Rectal smooth muscle tissue (tissue), 1 donor: ENCODE measurements around the gene SALL2.

Source experiments
- H3K27ac ChIP-seq: one replicate; pipeline ENCODE4 v1.7.0; 2013; ENCODE audit warnings: low read depth, low read length, inconsistent platforms
- H3K27me3 ChIP-seq: one replicate; pipeline ENCODE4 v1.7.0; 2013; ENCODE audit warnings: low read length; ENCODE audit not compliant: control insufficient read depth, insufficient read depth
- H3K36me3 ChIP-seq: one replicate; pipeline ENCODE4 v1.7.0; 2013; ENCODE audit warnings: low read length; ENCODE audit not compliant: control insufficient read depth, insufficient read depth
- H3K4me1 ChIP-seq: one replicate; pipeline ENCODE4 v1.7.0; 2013; ENCODE audit warnings: low read length; ENCODE audit not compliant: control insufficient read depth, insufficient read depth
- H3K4me3 ChIP-seq: one replicate; pipeline ENCODE4 v1.7.0; 2013; ENCODE audit warnings: low read length
- H3K9ac ChIP-seq: one replicate; pipeline ENCODE4 v1.7.0; 2013; ENCODE audit warnings: low read length

Gene SALL2

DNA sequence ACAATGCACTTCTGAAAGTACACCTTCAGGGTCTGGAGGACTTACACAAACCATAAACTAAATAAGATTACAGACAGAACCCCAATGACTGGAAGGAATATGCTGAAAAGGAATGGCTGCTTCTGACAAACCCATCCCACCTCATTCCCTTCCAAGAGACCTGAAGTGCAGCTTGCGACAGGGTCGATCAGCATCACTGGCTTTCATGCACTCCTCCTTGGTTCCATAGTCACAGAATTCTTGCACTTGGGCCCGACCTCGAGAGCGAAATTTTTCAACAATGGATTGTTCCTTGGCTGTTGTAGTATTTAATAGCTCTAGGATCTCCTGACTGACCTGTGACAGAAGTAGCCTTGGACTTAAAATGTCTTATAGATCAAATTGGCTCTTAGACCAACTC lies 24.6 kb downstream of the SALL2 start:
- Histone ChIP-seq H3K36me3 (peaks cover 16% of the 10 kb centered on the region), H3K27me3 (no peaks in the 10 kb centered on the region), H3K27ac (no peak overlapping the region), H3K9ac (no peak overlapping the region), H3K4me3 (no peak overlapping the region), H3K4me1 (no peaks in the 10 kb centered on the region)

DNA sequence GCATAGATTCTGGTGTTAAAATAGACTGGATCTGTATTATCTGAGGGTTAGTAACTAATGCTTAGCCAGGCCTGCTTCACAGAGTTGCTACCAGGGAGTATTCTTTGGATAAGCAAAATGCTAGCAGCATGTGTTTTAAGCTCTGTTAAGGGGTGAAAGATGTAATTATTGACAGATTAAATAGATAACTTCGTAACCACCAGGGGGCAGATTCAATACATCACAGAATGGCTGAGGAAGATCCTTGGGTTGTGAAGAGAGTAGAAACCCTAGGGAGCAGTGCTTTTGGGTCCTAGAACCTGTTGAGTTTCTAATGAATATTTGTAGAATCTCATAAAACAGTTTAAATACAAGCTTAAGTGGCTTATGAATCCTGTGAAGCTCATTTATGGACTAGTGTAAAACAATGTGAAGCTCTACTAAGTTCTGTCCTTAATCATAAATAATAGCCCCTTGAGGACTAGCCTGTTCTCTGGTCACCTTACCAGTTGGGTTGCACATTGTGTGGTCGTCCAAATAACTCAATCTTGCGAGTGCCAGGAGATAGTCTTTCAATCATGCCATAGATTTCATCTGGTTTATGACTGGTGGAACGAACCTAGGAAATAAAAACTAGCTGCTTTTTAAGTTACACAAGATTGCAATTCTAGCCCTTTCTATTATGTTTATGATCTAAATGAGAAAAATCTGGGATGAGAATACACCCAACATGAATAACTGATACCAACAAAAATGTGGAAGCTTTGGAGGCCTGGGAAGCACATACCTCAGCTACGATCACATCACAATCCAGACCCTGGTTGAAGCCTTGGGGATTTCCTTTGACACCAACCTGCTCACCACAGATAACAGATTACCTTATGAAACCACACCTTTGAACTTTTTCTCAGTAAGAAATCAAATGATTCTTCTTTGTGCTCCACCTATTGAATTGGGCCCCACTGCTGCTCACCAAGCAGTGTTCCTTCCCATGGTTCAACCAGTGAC lies 27.3 kb downstream of the SALL2 start:
- Histone ChIP-seq H3K27ac (peak overlapping the region; percentile 42), H3K36me3 (peaks cover 24% of the 10 kb centered on the region)

DNA sequence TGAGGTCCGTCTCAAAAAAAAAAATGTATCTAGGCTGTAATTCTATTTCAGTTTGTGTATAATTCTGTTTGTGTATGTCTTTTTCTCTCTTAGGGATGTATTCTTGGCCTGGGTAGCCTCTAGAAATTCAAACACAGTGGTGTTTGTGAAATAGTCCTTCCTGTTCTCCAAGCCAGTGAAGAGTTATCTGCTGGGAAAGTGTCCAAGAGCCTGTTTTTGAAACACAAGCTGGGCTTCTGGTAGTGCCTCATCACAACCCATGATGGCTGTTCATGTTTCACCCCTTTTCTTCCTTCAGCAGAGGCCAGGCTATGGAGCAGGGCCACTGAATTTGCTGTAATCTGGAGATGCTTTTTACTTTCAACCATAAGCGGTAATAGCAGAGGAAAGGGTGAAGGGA lies 29.7 kb downstream of the SALL2 start:
- Histone ChIP-seq H3K4me1 (no peaks in the 10 kb centered on the region), H3K9ac (no peak overlapping the region), H3K27ac (no peak overlapping the region), H3K36me3 (peaks cover 24% of the 10 kb centered on the region), H3K27me3 (no peaks in the 10 kb centered on the region), H3K4me3 (no peak overlapping the region)

More for the DNA sequence above, 27.3 kb downstream of the SALL2 start:
- no peaks in the 10 kb centered on the region for H3K4me1 ChIP-seq
- H3K9ac ChIP-seq, result no peak overlapping the region
- H3K27me3 ChIP-seq, result no peaks in the 10 kb centered on the region
- no peak overlapping the region for H3K4me3 ChIP-seq

DNA sequence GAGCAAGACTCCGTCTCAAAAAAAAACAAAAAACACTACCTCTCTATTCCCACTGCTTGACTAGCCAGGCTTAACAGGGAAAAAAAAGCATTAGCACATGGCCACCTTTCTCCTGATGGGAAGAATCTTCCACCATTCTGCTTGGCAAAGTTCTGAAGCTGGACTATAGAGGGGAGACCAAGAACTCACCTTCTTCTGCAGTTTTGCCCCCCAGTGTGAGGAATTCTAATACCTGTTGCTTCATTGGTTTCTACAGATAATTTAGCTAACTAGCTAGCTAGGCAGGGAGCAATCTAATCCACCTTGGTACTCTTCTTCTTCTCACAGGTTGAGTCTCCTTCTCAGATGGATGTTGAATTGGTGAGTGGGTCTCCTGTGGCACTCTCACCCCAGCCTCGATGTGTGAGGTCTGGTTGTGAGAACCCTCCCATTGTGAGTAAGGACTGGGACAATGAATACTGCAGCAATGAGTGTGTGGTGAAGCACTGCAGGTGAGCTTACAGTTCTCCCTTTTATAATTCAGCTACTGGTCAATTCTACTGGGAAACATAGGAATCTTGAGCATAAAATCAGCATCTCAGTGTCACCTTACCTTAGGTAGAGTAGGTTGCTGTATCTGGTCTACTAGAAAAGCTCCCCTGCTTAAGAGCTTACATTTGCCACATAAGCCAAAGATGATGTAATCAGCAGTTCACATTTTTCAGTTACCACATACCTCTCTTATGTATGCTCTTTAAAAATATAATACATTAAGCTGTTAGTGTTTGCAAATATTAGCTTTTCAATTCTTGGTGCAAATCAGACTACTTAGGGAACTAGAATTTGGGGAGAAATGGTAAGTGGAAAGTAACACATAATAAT lies 31.0 kb downstream of the SALL2 start:
- no peak overlapping the region for H3K27ac ChIP-seq
- peaks cover 26% of the 10 kb centered on the region for H3K36me3 ChIP-seq
- no peak overlapping the region for H3K9ac ChIP-seq

DNA sequence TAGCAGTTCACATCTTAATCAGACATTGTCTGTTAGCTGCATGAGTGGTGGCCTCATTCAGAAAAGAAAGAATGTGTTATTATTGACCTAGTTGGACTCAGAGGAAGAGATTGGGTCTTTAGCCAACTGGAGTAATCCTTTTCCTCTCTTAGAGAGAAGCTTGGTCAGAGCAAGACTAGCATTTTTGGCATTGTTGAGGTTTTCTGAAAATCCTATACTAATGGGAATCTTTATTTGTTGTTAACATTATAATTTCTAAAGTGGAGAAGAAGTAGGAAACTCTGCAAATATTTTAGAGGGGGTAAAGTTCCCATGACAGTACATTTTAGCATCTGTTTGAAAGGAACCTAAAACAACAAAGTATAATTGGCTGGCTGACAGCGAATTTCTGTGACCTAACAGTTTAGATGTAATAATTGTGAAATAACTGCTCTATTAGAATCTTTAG lies 39.5 kb downstream of the SALL2 start:
- H3K36me3 ChIP-seq, result peaks cover 15% of the 10 kb centered on the region
- no peak overlapping the region for H3K27ac ChIP-seq
- no peaks in the 10 kb centered on the region for H3K27me3 ChIP-seq
- H3K9ac ChIP-seq, result no peak overlapping the region
- no peaks in the 10 kb centered on the region for H3K4me1 ChIP-seq
- no peak overlapping the region for H3K4me3 ChIP-seq

More for the DNA sequence above, 31.0 kb downstream of the SALL2 start:
- H3K4me1 ChIP-seq, result no peaks in the 10 kb centered on the region
- no peak overlapping the region for H3K4me3 ChIP-seq
- no peaks in the 10 kb centered on the region for H3K27me3 ChIP-seq

DNA sequence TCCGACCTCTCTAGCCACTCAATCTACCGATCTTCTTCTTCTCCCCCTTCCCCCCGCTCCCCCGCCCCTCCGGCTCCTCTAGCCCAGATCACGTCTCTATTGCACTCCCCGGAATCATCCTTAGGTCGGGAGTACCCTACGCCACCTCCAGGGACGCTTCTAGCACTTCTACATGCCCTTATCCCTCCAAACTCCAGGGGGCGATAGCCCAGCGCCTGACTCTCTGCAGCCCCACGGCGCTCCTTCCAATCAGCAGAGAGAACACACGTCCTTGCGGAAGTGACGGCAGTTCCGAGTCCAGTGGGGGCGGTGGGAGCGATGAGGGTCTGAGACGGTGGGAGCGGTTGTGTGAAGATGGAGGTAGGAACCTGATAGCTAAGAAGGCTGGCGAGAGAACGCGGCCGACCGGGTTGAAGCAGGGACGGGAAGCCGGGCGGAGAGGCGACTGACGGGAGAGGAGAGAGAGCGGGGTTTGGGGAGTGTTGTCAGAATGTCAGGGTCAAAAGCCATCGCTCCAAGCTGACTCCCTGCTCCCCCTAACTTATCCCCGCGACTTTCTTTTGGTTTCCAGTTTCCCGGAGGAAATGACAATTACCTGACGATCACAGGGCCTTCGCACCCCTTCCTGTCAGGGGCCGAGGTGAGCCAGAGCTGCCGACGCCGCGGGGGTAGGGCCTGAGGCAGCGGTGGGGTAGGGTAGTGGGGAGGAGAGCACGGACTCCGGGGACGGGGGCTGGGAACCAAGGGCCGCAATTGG lies 49.0 kb downstream of the SALL2 start, which contains the start of the genes RAB2B and TOX4:
Gene RAB2B, minus strand, starts transcription at position 35 of the 757 bp plus-strand sequence. CDS start 87 bp downstream, outside the sequence.
Gene TOX4, plus strand, starts transcription at position 271 of the 757 bp plus-strand sequence. Its CDS starts 84 bp downstream, at position 355.
- peaks cover 3% of the 10 kb centered on the region for H3K36me3 ChIP-seq
- peak within 1 kb of the TSS; percentile 97 for H3K9ac ChIP-seq
- peak within 1 kb of the TSS; percentile 91 for H3K4me3 ChIP-seq
- no peaks in the 10 kb centered on the region for H3K27me3 ChIP-seq
- peaks cover 9% of the 10 kb centered on the region for H3K4me1 ChIP-seq
- peak within 1 kb of the TSS; percentile 92 for H3K27ac ChIP-seq

DNA sequence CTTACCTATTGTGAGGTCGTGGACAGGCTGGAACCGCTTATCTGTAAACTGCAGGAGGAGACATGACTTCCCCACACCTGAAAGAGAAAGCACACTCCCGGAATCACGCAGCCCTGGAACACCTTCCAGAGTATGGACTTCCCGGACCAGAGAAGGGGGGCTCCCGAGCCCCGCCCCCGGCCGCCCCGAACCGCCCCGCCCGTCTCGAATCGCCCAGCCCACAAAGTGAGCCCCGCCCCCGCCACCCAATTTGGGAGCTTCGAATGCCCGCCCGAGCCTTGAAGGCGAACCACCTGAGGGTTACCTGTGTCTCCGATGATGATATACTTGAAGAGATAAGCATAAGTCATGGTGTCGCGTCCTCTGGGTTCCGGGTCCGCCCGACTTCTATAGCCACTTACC lies 49.6 kb downstream of the SALL2 start:
- peak overlapping the region; percentile 92 for H3K27ac ChIP-seq
- peaks cover 3% of the 10 kb centered on the region for H3K36me3 ChIP-seq
- H3K9ac ChIP-seq, result peak overlapping the region; percentile 1
- H3K4me3 ChIP-seq, result peak overlapping the region; percentile 57
- H3K4me1 ChIP-seq, result peaks cover 9% of the 10 kb centered on the region
- no peaks in the 10 kb centered on the region for H3K27me3 ChIP-seq

DNA sequence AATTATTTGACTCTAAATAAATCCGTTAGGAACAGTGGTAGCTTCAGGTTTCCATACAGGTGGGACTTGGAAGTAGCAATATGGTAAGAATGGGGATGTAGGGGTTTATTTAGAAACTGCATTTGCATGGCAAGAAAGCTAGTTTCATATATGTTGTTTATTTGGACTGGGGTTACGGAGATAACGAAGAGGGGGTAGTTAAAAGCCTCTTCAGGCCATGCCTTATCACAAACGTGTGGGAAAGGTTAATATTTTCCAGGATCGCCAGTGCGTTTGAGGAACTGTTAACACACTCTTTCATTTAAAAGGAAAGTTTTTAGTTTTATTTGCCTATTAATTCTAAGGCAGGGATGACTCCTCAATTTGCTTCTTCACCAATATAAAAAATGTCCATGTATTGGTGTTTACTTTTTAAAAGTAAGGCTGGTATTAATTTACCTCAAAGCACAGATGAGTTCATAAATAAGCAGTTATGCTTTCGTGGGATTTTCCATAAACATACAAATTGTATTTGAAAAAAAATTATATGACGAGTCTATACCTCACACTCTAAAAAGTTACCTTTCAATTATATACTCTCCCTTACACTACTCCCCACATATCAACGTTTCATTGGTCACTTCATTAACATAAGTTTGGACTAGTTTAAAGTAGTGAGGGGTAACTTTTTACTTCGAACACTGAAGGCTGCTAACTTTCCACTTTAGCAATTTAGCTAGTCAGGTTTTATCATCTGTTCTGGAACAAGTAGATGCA lies 50.2 kb downstream of the SALL2 start:
- Histone ChIP-seq H3K27ac (peak overlapping the region; percentile 92), H3K9ac (peak overlapping the region; percentile 1), H3K4me3 (peak overlapping the region; percentile 57), H3K27me3 (no peaks in the 10 kb centered on the region), H3K4me1 (peaks cover 9% of the 10 kb centered on the region), H3K36me3 (no peaks in the 10 kb centered on the region)
